GM23338 (cell line): ENCODE data around the gene SPAG16.

Source experiments
- CREB1 ChIP-seq: fragments of 250-450 bp; sonication (Bioruptor Pico); IDR thresholded peaks from 2 replicates; pipeline ENCODE4 v1.5.0; 2020; ENCODE audit warnings: low read depth, mild to moderate bottlenecking, moderate library complexity
- CTCF ChIP-seq, 2 experiments: fragments of 200-600 bp in 1 of 2; sonication (generic) in 1 of 2; conservative IDR thresholded peaks; 2 replicates each; pipeline versions ENCODE4 v1.5.1 to v1.6.1; 2016 to 2017; ENCODE audit warnings: antibody characterized with exemption in 2 of 2, low read depth in 2 of 2, mild to moderate bottlenecking in 2 of 2, moderate library complexity in 1 of 2
- EZH2 ChIP-seq: fragments of 200-600 bp; sonication (generic); IDR thresholded peaks from one replicate; pipeline ENCODE4 v1.8.0; 2017; ENCODE audit warnings: antibody characterized with exemption, mild to moderate bottlenecking, low read depth; ENCODE audit not compliant: unreplicated experiment
- EZH2phosphoT487 ChIP-seq: fragments of 200-600 bp; sonication (generic); IDR thresholded peaks from one replicate; pipeline ENCODE4 v1.8.1; 2018; ENCODE audit warnings: antibody characterized with exemption; ENCODE audit not compliant: unreplicated experiment
- JUNB ChIP-seq: IDR thresholded peaks from one replicate; pipeline ENCODE4 v1.6.1; 2016; ENCODE audit warnings: antibody characterized with exemption; ENCODE audit not compliant: unreplicated experiment
- NANOG ChIP-seq: IDR thresholded peaks from 2 replicates; pipeline ENCODE4 v1.6.1; 2016; ENCODE audit warnings: antibody characterized with exemption, borderline replicate concordance
- POLR2AphosphoS5 ChIP-seq: IDR thresholded peaks from 2 replicates; pipeline ENCODE4 v1.6.1; 2016; ENCODE audit warnings: antibody characterized with exemption, low read depth
- ZNF331 ChIP-seq: fragments of 250-450 bp; sonication (Bioruptor Pico); IDR thresholded peaks from 2 replicates; pipeline ENCODE4 v1.5.0; 2020; ENCODE audit warnings: low read depth, mild to moderate bottlenecking, moderate library complexity
- TF ChIP-seq, protein P1 (sequence below): IDR thresholded peaks from one replicate; pipeline ENCODE4 v1.6.1; 2018; ENCODE audit warnings: antibody characterized with exemption; ENCODE audit not compliant: unreplicated experiment
- TF ChIP-seq, protein P2 (sequence below): IDR thresholded peaks from 2 replicates; pipeline ENCODE4 v1.6.1; 2016; ENCODE audit warnings: antibody characterized with exemption

DNA sequence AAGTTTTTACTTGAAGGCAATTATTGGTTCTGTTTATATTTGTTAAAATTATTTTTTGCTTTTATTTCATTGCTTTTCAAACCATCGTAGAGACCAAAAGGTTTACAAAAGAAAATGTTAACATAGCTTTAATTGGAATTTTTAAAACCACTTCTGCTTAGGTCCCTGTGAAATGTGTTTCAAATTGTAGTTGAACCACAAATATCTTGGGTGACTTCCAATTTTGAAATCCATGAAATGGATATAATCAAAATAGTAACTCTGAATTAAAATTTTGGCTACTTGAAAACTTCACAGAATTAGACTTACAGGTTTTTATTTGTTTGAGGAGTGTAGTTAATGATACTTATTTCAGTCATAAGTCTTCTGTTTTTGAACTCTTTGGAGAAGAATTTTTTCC, 3.1 kb upstream of the SPAG16 start:
- TF ChIP-seq, protein P1, sequence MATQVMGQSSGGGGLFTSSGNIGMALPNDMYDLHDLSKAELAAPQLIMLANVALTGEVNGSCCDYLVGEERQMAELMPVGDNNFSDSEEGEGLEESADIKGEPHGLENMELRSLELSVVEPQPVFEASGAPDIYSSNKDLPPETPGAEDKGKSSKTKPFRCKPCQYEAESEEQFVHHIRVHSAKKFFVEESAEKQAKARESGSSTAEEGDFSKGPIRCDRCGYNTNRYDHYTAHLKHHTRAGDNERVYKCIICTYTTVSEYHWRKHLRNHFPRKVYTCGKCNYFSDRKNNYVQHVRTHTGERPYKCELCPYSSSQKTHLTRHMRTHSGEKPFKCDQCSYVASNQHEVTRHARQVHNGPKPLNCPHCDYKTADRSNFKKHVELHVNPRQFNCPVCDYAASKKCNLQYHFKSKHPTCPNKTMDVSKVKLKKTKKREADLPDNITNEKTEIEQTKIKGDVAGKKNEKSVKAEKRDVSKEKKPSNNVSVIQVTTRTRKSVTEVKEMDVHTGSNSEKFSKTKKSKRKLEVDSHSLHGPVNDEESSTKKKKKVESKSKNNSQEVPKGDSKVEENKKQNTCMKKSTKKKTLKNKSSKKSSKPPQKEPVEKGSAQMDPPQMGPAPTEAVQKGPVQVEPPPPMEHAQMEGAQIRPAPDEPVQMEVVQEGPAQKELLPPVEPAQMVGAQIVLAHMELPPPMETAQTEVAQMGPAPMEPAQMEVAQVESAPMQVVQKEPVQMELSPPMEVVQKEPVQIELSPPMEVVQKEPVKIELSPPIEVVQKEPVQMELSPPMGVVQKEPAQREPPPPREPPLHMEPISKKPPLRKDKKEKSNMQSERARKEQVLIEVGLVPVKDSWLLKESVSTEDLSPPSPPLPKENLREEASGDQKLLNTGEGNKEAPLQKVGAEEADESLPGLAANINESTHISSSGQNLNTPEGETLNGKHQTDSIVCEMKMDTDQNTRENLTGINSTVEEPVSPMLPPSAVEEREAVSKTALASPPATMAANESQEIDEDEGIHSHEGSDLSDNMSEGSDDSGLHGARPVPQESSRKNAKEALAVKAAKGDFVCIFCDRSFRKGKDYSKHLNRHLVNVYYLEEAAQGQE, result no peak
- TF ChIP-seq CTCF (conservative IDR thresholded peaks at IDR 0.05; ENCODE audit: low read depth in 2 of 2) (no peak), EZH2 (no peak), EZH2phosphoT487 (no peak), ZNF331 (CRISPR knock-in tag) (no peak), POLR2AphosphoS5 (no peak), CREB1 (CRISPR knock-in tag) (no peak), NANOG (no peak), JUNB (no peak)
- TF ChIP-seq, protein P2, sequence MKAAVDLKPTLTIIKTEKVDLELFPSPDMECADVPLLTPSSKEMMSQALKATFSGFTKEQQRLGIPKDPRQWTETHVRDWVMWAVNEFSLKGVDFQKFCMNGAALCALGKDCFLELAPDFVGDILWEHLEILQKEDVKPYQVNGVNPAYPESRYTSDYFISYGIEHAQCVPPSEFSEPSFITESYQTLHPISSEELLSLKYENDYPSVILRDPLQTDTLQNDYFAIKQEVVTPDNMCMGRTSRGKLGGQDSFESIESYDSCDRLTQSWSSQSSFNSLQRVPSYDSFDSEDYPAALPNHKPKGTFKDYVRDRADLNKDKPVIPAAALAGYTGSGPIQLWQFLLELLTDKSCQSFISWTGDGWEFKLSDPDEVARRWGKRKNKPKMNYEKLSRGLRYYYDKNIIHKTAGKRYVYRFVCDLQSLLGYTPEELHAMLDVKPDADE, result no peak
